Fibroblast of the aortic adventitia (primary cell): ENCODE results near the gene CCDC32. TPM values are rescaled to one million over a fixed set of nuclear protein-coding genes. Genes with fewer than 3 reads are reported as not detected.

Source experiments
- DNase-seq: peaks from one replicate; pipeline ENCODE4 v3.0.0-alpha.2; 2010; ENCODE audit warnings: low read depth
- H3K4me3 ChIP-seq: 2 replicates; pipeline ENCODE4 v1.5.1; 2011; ENCODE audit warnings: low read depth, mild to moderate bottlenecking, control low read depth, low read length, moderate library complexity
- total RNA-seq: library from RNA; depleted of rRNA; stranded (reverse); fragments of >200 nt; gene quantifications from 2 replicates; pipeline ENCODE4 v1.2.3, GENCODE V29; 2012; ENCODE audit warnings: low replicate concordance
- TF ChIP-seq, protein P1 (sequence below): IDR thresholded peaks from 2 replicates; pipeline ENCODE4 v1.5.1; 2011; ENCODE audit warnings: mild to moderate bottlenecking, low read length, control low read depth, inconsistent platforms; ENCODE audit not compliant: insufficient read depth

CCDC32 gene
- total RNA-seq, 1 donor = 24.0 TPM

DNA sequence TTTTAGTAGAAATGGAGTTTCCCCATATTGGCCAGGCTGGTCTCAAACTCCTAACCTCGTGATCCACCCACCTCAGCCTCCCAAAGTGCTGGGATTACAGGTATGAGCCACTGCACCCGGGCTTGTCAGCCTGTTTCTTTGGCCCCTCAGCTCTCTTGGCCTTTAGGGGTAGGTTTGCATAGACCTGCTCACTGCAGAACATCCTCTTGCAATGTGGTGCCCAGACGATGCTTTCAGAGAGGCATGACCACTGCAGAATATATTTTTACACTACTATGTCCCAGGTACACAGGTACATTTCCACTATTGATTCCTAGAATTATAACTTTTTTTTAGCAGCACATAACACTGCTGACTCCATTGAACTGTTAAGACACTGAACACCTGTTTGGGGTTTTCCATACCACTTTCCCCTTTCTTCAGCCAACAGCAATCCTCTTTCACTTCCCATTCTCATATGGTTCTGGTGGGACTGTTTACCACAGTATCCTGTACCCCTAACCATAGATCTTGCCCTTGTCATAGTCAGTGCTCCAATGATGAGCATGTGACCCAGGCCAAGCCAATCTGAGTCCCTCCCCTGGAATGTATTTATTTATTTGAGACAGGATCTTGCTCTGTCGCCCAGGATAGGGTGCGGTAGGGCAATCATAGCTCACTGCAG, 21.1 kb downstream of the CCDC32 start:
- no peak for DNase-seq
- no peak overlapping the region for H3K4me3 ChIP-seq
- TF ChIP-seq, protein P1, sequence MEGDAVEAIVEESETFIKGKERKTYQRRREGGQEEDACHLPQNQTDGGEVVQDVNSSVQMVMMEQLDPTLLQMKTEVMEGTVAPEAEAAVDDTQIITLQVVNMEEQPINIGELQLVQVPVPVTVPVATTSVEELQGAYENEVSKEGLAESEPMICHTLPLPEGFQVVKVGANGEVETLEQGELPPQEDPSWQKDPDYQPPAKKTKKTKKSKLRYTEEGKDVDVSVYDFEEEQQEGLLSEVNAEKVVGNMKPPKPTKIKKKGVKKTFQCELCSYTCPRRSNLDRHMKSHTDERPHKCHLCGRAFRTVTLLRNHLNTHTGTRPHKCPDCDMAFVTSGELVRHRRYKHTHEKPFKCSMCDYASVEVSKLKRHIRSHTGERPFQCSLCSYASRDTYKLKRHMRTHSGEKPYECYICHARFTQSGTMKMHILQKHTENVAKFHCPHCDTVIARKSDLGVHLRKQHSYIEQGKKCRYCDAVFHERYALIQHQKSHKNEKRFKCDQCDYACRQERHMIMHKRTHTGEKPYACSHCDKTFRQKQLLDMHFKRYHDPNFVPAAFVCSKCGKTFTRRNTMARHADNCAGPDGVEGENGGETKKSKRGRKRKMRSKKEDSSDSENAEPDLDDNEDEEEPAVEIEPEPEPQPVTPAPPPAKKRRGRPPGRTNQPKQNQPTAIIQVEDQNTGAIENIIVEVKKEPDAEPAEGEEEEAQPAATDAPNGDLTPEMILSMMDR = no peak

DNA sequence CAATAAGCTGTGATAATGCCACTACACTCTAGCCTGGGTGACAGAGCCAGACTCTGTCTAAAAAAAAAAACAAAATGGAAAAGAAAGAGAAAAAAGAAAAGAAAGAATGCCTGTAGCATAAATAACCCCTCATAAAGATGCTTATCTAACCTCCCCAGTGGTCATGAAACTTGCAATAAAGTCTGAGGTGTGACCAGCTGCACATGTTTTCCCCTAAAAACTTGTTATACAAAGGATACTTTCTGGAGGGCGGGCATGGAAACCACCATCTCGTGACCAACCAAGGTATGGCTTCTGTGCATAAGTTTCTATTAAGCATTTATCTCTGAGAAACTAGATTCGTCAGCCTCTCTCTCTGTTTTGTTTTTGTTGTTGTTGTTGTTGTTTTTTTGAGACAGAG, 21.8 kb downstream of the CCDC32 start:
- no peak overlapping the region for H3K4me3 ChIP-seq
- TF ChIP-seq, protein P1 = no peak
- DNase-seq = no peak

DNA sequence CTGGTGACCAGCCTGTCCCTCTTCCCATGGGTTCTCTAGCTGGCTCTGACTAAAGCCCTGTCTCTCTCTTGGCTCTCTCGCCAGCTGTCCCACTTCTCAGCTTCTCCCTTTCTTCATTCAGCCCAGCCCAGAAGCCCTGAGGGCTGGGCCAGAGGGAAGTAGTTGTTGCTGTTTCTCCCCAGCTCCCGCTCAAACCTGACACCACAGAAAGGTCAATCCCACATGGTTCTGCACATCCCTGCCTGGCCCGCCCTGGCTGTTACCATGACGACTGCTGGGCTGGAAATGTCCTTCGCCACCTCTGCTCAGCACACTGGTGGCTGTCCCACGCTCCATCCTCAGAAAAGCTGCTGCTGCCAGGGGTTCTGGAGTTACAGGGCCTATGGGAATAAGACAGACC, 25.9 kb downstream of the CCDC32 start:
- TF ChIP-seq, protein P1 = no peak
- no peak for DNase-seq

DNA sequence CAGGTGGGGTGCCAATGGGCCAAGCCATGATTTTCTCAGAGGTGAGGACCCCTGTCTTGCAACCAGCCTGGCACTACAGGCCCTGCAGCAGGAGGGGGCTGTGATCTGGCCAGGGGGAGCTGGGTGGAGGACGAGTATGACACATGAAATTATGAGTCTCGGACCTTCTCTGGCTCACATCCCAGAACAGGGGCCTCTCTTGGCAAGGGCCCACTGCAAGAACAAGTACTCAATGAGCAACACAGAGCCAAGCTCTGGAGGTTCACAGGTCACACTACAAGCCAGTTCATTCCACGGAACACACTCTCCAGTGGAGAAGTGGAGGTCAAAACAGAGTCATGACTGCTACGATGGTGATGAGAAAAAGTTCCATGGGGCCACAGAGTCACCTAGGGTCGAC, 28.3 kb downstream of the CCDC32 start:
- DNase-seq = peak; percentile 54
- TF ChIP-seq, protein P1 = no peak

More for the DNA sequence above, 25.9 kb downstream of the CCDC32 start:
- no peak overlapping the region for H3K4me3 ChIP-seq

DNA sequence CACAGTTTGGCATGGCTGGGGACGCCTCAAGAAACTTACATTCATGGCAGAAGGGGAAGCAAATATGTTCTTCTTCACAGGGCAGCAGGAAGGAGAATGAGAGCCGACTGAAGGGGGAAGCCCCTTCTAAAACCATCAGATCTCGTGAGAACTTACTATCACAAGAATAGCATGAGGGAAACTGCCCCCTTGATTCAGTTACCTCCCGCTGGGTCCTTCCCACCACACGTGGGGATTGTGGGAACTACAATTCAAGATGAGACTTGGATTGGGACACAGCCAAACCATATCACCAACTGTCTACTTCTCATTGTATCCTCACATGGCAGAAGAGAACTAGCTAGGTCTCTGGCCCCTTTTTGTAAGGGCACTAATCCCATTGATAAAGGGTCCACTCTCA, 30.5 kb downstream of the CCDC32 start:
- no peak for DNase-seq
- no peak overlapping the region for H3K4me3 ChIP-seq
- TF ChIP-seq, protein P1 = no peak

More for the DNA sequence above, 28.3 kb downstream of the CCDC32 start:
- H3K4me3 ChIP-seq = no peak overlapping the region

DNA sequence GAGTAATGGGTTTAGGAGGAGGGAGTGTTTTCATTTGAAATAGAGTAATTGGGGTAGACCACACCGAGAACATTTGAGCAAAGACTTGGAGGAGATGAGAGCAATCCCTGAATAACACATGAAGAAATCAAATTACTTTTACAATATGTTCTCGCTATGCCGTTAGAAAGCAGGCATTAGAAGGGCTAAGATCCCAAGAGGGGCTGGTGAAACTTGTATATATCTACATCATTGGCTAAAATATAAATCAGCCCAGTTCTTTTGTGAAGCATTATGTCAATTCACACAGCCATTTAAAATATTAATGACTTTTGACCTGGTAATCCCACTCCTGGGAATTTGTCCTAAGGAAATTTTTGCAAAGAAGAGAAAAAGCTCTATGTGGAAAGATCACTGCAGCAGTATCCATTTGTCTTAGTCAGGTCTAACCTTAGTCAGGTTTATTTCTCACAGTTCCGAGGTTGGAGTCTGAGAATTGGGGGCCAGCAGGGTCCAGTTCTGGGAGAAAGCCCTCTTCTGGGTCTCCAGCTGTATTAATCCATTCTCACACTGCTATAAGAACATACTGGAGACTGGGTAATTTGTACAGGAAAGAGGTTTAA, 31.0 kb downstream of the CCDC32 start:
- TF ChIP-seq, protein P1 = no peak
- no peak for DNase-seq
- no peak overlapping the region for H3K4me3 ChIP-seq
